Subcutaneous abdominal adipose tissue (tissue), 5 donors: ENCODE results near the gene SYT2.

Experiments
- H3K27ac ChIP-seq: one replicate; pipeline ENCODE4 v1.7.0; 2013; ENCODE audit warnings: low read depth, mild to moderate bottlenecking, inconsistent platforms, low read length, moderate library complexity
- H3K27me3 ChIP-seq, 5 donors: one replicate each; pipeline ENCODE4 v1.7.0; 2013; ENCODE audit warnings: low read length in 5 of 5, inconsistent platforms in 1 of 5; ENCODE audit not compliant: control insufficient read depth in 5 of 5, insufficient read depth in 4 of 5
- H3K36me3 ChIP-seq, 5 donors: one replicate each; pipeline ENCODE4 v1.7.0; 2013; ENCODE audit warnings: low read length in 5 of 5; ENCODE audit not compliant: control insufficient read depth in 5 of 5, insufficient read depth in 5 of 5
- H3K4me1 ChIP-seq, 5 donors: one replicate each; pipeline ENCODE4 v1.7.0; 2013; ENCODE audit warnings: low read length in 5 of 5, mild to moderate bottlenecking in 3 of 5, moderate library complexity in 1 of 5; ENCODE audit not compliant: control insufficient read depth in 5 of 5, insufficient read depth in 5 of 5
- H3K4me3 ChIP-seq, 5 donors: one replicate each; pipeline ENCODE4 v1.7.0; 2013; ENCODE audit warnings: low read length in 5 of 5, low read depth in 1 of 5
- H3K9ac ChIP-seq, 5 donors: one replicate each; pipeline ENCODE4 v1.7.0; 2013; ENCODE audit warnings: low read length in 5 of 5, mild to moderate bottlenecking in 4 of 5, moderate library complexity in 3 of 5
- H3K9me3 ChIP-seq, 5 donors: one replicate each; pipeline ENCODE4 v1.7.0; 2013; ENCODE audit warnings: low read length in 5 of 5; ENCODE audit not compliant: control insufficient read depth in 5 of 5
- donor health status: healthy.
- donor health status: healthy.
- donor health status: healthy.
- donor health status: healthy.
- donor health status: healthy.

Gene SYT2

DNA sequence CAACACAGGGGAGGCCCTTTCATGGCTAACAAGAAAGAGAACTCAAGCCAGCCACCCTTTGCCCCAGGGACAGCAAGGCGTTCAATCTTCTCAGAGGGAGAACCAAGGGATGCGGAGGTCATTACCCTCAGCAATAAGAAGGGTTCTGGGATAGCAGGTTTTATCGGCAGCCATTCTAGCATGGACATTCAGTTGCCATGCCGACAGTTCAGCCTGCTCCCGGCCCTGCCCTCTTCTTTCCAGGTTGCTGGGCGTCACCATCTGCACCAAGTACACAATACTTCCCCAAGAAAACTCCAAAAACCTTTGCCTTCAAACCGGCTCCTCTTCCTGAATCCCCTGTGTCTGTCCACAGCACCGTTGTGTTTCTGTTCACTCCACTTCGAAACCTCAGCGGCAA is 47.1 kb downstream of the SYT2 start:
- Histone ChIP-seq H3K27ac (no peak overlapping the region), H3K4me3 (no peak overlapping the region), H3K9ac (no peak overlapping the region), H3K27me3 (peaks cover 10 to 39% (median 35%) of the 10 kb centered on the region in 5 donors), H3K9me3 (no peaks in the 10 kb centered on the region), H3K36me3 (no peaks in the 10 kb centered on the region), H3K4me1 (peaks cover 0 to 7% (median 0%) of the 10 kb centered on the region in 5 donors)

GRCh38 chr1:202662081-202662480 is 48.2 kb downstream of the SYT2 start:
- Histone ChIP-seq H3K9me3 (no peaks in the 10 kb centered on the region), H3K27ac (no peak overlapping the region), H3K9ac (no peak overlapping the region), H3K27me3 (peaks cover 10 to 46% (median 35%) of the 10 kb centered on the region in 5 donors), H3K4me3 (no peak overlapping the region), H3K4me1 (peaks cover 0 to 7% (median 0%) of the 10 kb centered on the region in 5 donors), H3K36me3 (no peaks in the 10 kb centered on the region)

DNA sequence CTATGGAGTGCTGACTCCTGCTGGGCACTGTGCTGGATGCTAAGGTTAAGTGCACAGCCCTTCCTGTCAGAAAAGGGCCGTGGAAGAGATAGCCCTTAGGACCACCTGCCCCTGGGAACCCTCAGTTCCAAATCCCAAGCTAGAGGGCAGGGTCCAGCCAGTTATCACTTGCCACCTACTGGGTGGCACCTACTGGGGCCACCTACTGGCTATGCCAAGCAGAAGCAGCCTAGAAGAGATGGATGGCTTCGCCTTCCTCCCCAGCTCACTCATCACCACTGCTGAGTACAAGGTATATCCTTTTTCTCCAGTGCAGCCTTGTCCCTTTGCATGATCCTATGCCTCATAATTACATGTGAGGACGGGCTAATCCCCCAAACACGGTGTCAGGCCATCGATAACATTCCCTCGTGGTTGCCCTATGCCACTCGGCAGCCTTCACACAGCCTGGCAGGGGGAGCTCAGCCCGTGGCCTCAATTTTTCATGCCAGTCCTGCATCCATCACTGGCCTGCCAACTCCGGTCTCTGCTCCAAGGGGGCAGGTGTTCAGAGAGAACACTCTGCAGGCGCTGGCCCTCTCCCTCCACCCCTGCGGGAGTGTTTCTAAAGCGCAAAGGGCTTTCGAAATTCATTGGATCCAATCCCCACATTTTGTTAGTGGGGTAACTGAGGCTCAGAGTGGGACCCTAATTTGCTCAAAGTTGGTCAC is 49.0 kb downstream of the SYT2 start:
- Histone ChIP-seq H3K9ac (no peak overlapping the region), H3K27ac (no peak overlapping the region), H3K9me3 (no peaks in the 10 kb centered on the region), H3K36me3 (no peaks in the 10 kb centered on the region), H3K27me3 (peaks cover 10 to 46% (median 35%) of the 10 kb centered on the region in 5 donors), H3K4me1 (peaks cover 0 to 7% (median 2%) of the 10 kb centered on the region in 5 donors), H3K4me3 (no peak overlapping the region)

DNA sequence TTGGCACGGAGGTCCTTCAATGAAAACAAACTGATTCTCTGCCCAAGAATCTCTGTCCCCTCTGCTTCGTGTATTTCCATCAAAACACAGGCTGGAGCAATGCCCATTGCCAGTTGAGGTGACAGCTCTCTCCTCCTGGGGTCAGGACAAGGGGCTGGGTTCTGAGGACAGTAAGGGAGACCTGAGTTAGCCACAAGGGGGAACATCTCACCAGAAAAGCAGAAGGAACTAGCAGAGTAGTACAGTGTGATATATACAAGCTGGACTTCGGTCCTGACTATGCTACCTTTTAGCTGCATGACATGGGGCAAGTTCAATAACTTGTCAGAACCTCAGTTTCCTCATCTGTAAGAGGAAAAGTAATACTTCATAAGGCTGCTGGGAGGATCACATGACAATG is 50.3 kb downstream of the SYT2 start:
- H3K4me1 ChIP-seq: peaks cover 0 to 12% (median 8%) of the 10 kb centered on the region in 5 donors
- no peaks in the 10 kb centered on the region for H3K36me3 ChIP-seq
- H3K27me3 ChIP-seq: peaks cover 10 to 52% (median 35%) of the 10 kb centered on the region in 5 donors
- no peaks in the 10 kb centered on the region for H3K9me3 ChIP-seq
- no peak overlapping the region for H3K9ac ChIP-seq
- no peak overlapping the region for H3K27ac ChIP-seq
- no peak overlapping the region for H3K4me3 ChIP-seq

DNA sequence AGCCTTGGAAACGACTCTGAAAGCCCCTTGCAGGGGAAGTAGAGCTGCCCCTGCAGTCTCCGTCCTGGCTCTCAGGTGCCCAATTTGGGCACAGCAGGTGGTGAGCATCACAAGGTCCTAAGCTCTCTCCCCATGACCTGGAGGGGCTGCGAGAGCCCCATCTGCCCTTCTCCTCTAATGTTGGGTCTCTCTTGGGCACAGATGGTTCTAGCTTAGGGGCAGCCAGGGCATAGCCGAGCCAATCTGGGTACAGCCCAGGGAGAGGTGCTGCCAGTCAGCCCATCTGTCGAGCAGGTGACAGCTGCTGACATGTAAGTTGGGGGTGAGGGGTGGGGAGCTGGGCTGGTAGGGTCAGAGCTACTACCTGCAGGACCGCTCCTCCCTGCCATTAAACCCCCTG is 50.7 kb downstream of the SYT2 start:
- Histone ChIP-seq H3K36me3 (no peaks in the 10 kb centered on the region), H3K27ac (no peak overlapping the region), H3K4me1 (peaks cover 0 to 12% (median 8%) of the 10 kb centered on the region in 5 donors), H3K9ac (no peak overlapping the region), H3K27me3 (peaks cover 10 to 55% (median 35%) of the 10 kb centered on the region in 5 donors), H3K9me3 (no peaks in the 10 kb centered on the region), H3K4me3 (no peak overlapping the region)

GRCh38 chr1:202658769-202659168 is 51.5 kb downstream of the SYT2 start:
- Histone ChIP-seq H3K27ac (no peak overlapping the region), H3K4me1 (peaks cover 0 to 12% (median 8%) of the 10 kb centered on the region in 5 donors), H3K4me3 (no peak overlapping the region), H3K9me3 (no peaks in the 10 kb centered on the region), H3K27me3 (peaks cover 10 to 54% (median 31%) of the 10 kb centered on the region in 5 donors), H3K9ac (no peak overlapping the region), H3K36me3 (no peaks in the 10 kb centered on the region)

DNA sequence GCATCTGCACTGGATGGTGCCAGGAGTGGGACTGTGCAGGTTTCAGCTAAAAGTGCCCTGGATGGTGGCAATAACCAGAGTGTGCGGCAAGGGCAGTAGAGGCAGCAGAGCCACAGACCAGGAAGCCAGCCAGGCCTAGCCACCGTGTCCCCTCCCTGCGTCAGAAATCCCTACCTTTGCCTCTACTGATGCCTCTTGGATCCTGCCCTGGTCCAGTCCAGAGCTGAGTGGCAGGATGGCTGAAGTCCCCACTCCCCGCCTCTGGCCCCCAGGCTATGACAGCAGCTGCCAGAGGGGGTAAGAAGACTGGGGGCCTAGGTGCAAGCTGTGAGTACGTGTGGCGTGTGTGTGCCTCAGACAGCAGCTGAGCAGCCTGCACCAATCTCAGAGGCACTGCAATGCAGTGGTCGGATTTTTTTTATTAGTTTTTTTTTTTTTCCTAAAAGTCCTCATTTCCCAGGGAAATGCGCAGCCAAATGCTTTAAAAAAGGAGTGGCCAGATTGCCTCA is 51.9 kb downstream of the SYT2 start:
- H3K27ac ChIP-seq: no peak overlapping the region
- no peak overlapping the region for H3K9ac ChIP-seq
- peaks cover 0 to 12% (median 8%) of the 10 kb centered on the region in 5 donors for H3K4me1 ChIP-seq
- peaks cover 8 to 49% (median 29%) of the 10 kb centered on the region in 5 donors for H3K27me3 ChIP-seq
- H3K9me3 ChIP-seq: no peaks in the 10 kb centered on the region
- H3K36me3 ChIP-seq: no peaks in the 10 kb centered on the region
- H3K4me3 ChIP-seq: no peak overlapping the region

- Histone ChIP-seq H3K27ac (no peak overlapping the region), H3K27me3 (peaks cover 4 to 39% (median 23%) of the 10 kb centered on the region in 5 donors), H3K4me1 (peaks cover 0 to 12% (median 8%) of the 10 kb centered on the region in 5 donors), H3K36me3 (no peaks in the 10 kb centered on the region), H3K9ac (no peak overlapping the region), H3K9me3 (no peaks in the 10 kb centered on the region), H3K4me3 (no peak overlapping the region)
These were observed 53.2 kb downstream of the SYT2 start for GRCh38 chr1:202656951-202657646.

GRCh38 chr1:202656057-202656456 is 54.2 kb downstream of the SYT2 start:
- Histone ChIP-seq H3K36me3 (no peaks in the 10 kb centered on the region), H3K9ac (no peak overlapping the region), H3K4me3 (no peak overlapping the region), H3K4me1 (peaks cover 0 to 12% (median 8%) of the 10 kb centered on the region in 5 donors), H3K27me3 (peaks cover 0 to 30% (median 13%) of the 10 kb centered on the region in 5 donors), H3K27ac (no peak overlapping the region), H3K9me3 (no peaks in the 10 kb centered on the region)

GRCh38 chr1:202654079-202654478 is 56.2 kb downstream of the SYT2 start:
- peaks cover 0 to 12% (median 9%) of the 10 kb centered on the region in 5 donors for H3K4me1 ChIP-seq
- H3K9me3 ChIP-seq: no peaks in the 10 kb centered on the region
- peaks cover 0 to 32% (median 6%) of the 10 kb centered on the region in 5 donors for H3K27me3 ChIP-seq
- H3K36me3 ChIP-seq: no peaks in the 10 kb centered on the region
- H3K9ac ChIP-seq: no peak overlapping the region
- H3K4me3 ChIP-seq: no peak overlapping the region
- no peak overlapping the region for H3K27ac ChIP-seq
